HK-2 (cell line): ENCODE data around the gene TMEM134.

ENCODE experiments used
- DNase-seq: peaks from one replicate; pipeline ENCODE4 v3.0.0-alpha.2; 2018; ENCODE audit not compliant: unreplicated experiment

Gene TMEM134

DNA sequence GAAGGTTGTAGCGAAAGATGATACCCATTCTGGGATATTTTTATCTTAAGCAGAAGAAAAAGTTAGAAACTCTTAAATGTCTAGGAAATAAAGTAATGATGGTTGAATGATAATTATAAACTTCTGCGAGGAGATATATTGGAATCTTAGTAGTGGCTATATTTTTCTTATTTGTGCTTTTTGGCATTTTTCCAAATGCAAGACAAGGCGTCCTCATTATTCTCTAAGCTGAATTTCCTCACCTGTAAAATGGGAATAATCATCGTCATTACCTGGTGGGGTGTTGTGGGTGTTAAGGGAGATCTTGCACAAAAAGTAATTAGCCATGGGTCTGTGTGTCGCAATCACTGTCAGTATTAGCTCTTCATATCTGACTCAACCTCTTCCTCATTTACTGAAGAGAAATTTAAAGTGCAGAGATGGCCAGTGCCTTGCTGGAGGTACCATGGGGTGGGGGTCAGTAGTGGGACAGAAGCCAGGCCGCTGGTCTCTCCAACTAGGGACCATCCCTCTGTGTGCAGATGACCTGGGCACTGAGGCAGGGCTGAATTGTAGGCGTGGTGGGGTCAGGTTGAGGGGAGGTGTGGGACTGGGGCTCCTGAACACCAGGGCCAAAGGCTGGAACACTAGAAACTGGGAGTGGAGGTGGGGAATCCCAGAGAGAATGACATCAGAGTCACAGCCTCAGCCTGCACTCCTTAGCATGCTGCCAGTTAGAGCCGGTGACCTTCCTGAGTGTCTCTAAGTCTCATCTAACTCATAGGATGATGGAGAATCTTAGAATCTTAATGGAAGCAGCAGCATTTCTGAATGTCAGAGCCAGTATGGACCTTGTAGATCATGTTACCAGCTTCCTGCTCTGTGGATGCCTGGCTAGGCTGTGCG is 32.0 kb upstream of the TMEM134 start:
- DNase-seq = no peak

DNA sequence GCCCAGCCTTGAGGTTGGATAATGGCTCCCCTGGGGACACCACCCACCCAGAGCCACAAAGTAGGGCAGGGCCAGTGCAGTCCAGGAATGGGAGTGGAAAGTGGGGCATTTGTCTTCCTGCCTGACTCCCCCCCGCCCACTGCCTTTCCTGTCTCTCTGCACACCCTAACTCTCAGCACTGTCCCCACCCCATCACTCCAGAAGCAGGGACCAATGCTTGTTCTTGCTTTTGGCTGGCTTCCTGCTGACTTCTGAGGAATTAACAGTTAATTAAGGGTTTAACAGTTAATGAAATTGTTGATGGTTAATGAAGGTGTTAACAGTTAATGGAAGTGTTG is 31.4 kb upstream of the TMEM134 start:
- no peak for DNase-seq

DNA sequence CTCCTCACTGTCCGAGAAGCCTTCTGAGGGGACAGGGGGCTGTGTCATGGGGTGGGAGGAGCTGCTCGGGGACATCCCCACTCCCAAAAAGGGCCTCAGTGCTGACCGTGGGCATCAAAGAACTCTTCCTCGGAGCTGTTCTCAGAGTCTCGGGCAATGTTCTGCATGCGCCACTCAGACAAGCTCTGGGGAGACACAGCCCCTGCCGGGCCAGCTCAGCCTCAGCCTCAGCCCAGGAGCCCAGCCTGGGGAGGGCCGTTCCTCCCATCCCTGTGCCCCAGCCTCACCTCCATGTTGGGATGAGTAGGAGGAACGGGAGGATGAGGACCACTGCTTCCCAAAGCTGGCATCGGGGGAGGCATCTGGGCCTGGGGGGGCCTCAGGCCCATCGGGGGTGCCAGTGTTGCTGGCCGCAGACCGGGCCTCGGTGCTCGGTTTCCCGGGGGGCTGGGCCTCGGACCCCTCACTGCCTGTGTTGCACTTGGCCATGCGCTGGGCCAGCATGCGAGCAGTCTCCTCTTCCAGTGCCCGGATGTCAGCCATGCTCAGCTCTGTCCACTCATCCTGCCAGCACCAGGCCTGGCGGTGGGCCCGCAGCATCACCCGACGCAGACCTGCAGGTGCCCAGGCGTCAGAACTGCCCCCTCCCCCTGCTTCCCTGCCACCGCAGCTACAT is 30.9 kb upstream of the TMEM134 start:
- DNase-seq = no peak

DNA sequence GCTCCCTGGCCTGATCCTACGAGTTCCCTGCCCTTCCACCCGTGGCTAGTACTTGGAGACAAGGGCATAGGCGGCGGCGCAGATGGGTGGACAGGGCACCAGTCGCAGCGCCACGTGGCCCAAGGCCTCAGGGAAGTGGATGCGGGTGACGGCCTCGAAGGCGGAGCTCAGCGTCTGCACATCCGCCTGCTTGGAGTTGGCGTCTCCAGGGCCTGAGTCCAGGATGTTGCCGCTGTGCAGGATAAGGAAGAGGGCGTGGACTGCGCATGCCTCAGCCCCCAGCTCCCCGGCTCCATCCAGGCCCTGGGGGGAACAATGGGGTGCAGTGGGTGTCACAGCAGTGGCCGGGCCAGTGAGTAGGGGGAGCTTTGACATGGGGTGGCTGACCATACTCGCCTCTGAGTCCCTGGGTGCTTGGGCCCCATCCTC is 29.5 kb upstream of the TMEM134 start:
- DNase-seq = no peak

DNA sequence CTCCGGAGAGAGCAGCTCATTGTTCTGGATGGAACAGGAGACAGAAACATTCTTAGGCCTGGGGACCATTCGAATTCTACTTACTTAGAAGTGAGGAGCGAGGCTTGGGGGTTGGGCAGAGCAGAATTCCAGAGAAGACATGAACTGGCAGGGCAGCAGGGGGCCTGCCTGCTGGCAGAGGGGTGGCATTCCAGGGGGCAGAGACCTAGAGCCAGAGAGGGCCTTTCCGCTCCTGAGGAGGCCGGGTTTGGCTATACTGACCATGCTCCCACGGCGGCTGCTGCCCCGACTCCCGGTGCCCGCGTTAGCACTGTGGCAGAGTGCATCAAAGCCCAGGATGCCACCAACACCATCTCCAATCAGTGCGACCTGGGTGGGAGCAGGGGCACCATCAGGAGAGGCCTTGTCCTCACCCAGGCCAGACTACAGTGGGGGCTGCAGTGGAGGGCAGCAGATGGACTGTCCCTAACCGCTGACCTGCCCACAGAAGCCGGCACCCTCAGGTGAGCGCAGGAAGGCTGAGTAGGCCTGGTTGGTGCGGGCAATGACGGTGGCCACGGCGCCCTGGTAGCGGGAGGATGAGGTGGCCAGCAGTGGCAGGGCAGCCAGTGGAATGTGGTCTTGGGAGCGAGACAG is 28.7 kb upstream of the TMEM134 start:
- DNase-seq = no peak

DNA sequence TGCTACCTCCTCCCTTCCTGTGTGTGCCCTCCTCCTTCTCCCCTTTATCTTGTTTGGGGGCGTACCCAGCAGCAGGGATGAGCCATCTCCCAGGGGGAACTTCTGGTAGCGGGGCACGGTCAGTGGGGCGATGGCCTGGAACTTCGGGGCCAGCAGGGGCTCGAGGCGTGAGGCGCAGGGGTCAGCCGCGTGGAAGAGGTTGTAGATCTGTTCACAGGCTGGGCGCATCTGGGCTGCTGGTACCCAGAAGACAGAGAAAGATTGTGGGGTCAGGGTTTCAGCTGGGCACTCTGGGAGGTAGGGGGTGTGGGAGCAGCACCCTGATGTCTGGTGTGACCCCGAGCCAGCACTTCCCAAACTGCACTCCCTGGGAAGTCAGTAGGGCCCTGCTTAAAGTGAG is 27.1 kb upstream of the TMEM134 start:
- DNase-seq = no peak

DNA sequence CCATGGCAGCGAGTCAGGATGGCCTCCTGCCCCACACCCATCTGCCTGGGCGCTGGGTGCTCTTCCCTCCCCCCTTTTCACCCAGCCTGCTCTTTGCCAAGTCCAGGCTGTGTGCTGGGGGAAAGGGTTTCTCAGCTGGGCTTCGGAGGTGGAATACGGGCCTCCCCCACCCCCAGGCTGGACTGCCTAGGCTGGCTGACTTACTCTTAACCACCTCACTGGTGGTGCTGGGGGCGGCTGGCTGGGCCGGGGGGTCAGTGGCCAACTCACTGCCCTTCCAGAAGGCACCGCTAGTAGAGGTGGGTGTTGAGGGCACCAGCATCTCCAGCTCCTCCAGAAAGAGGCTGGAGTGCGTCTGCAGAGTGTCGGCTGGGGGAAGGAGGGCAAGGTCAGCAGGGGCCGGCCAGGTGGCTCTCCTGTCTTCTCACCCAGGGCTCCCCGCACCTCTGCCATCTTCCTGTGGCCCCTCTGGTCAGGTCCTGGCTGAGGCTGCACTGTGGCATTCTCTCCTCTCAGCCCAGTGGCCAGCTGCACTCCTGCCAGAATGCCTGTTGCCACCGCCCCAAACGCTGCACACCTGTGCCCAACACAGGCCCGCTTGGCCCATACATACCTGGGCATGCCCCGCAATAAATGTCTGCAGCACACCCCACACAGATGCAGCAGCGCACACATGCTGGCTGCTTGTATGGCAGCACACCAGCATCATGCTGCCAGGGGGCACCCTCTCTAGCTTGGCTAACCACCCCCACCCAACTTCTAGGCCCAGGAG is 26.4 kb upstream of the TMEM134 start:
- DNase-seq = no peak

DNA sequence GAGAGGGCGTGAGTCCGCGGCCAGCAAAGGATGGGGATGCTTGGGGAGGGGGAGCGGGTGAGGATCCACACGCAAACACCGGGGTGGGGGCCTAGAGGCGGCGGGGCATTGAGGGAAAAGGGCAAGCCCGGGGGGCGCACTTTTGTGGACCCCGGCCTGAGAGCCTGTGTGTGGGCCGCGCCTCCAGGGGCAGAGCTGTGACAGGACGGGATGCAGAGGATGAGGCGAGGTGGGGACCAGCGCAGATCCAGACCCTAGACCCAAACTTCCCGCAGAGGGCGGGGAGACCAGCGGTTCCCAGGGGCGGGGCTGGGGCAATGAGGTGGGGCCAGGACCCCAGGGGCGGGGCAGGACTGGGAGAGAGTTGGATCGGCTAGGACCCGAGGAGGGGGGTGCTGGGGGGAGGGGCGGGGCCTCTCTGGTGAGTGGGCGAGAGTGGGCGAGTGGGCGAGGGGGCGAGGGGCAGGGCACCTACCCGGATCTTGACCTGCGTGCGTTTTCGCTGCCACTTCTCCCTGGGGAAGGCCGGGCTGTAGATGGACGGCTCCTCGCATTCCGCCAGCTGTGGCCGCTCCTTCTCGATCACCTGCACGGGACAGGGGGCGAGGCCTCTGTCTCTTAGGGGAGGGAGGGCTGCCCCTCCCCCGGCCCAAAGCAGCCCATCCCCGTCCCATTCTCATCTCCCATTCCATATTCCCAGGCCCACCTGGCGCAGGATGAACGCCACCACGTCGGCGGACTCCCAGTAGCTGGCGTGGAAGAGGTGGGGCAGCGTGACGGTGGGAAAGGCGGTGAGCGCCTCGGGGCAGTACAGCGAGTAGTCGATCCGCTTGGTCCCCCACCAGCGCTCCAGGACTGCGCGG is 25.6 kb upstream of the TMEM134 start:
- DNase-seq = no peak

DNA sequence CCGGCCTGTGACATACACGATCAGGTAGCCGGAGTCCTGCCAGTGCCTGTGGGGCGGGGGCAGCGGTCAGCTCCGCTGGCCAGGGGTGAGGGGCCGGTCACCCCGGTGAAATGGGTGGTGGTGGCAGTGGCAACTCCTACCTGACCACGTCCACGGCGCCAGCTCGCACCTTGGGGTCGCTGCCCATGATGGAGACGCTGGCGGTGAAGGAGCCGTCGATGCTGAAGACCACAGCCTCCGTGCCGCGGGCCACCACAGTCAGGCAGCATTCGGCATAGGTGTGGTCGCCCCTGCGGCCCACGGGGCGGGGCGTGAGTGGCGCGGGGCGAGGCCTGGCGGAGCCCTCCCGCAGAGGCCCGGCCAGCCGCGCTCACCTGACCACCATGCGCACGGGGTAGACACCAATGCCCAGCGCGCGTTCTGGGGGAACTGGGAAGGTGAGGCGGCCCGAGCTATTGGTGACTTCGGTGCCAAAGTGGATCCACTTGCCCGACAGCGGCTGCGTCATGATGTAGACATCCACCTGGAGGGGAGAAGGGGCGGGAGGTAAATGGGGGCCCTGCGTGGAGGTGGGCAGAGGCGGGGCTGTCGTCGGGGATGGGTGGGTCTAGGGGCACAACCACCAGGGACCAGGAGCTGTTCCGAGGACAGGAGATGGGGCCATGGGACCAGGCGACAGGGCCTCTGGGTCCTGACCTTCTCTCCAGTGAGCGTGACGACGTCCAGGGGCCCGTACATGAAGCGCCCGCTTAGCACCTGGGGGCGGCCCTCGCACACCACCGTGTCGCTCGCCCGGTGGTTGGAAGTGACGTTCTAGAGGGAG is 24.7 kb upstream of the TMEM134 start:
- no peak for DNase-seq

DNA sequence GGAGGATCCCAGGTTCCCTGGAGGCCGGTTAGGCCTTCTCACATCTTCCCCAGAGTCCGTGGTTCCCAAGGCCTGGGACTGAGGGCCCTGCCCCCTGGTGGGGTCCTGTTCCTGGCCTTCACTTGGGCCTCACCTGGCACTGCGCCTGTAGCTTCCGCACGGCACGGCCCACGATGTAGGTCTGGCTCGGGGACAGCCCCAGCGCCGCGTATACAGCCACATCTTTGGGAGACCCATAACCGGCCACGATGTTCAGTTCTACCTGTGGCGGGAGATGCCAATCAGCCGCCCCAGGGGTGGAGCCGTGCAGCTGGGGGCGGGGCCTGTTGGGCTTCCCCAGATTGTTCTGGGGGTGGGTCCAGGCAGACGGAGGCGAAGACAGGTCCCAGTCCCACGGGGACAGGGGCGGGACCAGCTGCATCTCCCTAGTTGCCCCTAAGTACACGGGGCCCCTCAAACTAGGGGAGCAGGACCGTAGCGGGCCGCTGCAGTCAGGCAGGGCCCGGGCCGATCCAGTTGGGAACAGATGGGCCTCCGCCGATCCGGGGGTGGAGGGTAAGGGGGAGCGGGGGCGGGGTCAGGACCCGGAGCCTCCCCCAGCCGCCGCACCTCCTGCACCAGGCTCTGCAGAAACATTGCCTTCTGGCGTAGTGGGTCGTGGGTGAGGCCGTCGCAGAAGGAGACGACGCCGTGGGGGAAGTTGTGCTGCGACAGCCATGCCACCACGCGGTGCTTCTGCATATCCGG is 23.9 kb upstream of the TMEM134 start:
- no peak for DNase-seq

DNA sequence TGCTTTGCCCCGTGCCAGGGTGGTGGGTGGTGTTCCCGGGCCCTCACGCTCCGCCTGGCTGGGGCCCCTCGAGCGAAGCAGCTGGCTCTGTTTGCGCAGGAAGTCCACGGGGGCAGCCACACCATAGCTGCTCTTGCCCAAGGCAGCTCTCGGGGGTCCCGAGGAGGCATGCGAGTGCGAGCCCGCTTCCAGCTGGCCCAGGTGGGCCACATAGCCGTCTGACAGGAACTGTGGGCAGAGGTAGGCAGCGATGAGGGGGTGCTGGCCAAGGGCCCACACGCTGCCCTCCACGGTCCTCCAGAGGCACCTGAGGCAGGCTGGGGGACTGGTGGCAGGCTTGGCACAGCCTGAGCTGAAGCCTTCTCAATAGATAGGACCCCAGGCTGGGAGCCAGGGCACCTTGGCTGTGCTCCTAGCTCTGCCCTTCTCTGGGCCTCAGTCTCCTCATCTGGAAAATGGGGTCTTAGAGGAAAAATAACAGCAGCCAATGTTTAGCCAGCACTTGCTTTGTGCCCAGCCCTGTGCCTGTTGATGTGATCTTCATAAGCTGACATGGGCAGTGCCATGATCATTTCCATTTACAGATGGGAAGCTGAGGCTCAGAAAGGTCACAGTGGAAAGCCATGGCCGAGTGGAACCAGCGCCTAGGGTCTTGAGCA is 23.1 kb upstream of the TMEM134 start:
- DNase-seq = no peak

DNA sequence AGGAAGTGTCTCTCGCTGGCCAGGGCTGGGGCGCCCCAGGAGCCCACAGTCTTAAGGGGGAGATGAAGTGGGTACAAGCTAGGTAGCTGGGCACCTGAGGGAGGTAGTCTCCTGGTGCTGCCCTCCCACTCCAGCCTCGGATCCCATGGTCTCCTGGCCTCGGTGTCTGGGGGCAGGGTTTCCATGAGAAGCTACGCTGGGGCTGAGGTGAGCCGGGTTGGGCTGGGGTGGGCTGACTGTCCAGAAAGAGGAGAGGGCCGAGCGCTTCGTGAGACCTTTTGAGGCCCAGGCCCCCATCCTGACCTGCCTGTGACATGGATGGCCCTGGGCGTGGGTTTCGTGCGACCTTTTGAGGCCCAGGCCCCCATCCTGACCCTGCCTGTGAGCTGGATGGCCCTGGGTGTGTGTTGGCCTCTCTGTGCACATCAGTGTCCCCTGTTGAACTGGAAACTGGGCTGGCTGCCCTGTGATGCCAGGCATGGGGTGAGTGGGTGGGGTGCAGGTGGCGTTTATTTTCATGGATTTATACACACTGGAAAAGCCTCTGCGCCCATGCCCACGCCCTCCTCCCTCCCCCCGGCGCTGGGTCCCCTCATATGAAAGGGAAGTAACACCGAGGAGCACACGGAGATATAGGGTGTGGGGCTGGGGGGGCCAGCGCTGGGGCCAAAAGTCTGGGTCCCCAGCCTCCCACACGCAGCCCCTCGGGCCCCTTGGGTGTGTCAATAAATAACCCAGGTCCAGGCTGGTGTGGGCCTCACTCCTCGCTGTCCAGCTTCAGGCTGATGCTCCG is 22.4 kb upstream of the TMEM134 start:
- no peak for DNase-seq

DNA sequence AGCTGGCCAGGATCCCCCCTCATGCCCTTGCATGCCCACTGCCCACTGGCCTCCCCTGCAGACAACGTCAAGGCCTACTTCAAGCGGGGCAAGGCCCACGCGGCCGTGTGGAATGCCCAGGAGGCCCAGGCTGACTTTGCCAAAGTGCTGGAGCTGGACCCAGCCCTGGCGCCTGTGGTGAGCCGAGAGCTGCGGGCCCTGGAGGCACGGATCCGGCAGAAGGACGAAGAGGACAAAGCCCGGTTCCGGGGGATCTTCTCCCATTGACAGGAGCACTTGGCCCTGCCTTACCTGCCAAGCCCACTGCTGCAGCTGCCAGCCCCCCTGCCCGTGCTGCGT is 21.6 kb upstream of the TMEM134 start:
- DNase-seq = no peak

DNA sequence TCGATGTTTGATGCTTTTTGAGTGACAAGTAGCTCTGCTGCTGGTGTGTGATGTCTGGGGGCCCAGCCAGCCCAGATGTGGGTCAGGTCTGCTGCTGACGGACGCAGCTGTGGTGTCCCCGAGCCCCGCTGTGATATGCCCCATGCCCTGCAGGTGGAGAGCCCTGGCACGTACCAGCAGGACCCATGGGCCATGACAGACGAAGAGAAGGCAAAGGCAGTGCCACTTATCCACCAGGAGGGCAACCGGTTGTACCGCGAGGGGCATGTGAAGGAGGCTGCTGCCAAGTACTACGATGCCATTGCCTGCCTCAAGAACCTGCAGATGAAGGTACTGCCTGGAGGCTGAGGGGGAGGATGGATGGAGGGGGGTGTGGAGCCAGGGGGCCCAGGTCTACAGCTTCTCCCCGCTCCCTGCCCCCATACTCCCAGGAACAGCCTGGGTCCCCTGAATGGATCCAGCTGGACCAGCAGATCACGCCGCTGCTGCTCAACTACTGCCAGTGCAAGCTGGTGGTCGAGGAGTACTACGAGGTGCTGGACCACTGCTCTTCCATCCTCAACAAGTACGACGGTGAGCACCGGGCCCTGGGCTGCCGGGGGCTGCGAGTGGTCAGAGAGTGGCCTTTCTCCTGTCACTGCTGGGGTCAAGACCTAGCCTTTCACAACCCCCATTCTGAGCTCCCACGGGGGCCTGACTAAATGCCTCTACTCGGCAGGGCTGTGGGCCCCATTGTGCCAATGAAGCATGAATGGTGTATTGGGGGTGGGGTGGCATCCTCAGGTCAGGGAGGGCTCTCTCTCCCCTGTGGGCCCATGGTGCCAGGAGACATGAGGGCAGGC is 21.1 kb upstream of the TMEM134 start:
- no peak for DNase-seq

DNA sequence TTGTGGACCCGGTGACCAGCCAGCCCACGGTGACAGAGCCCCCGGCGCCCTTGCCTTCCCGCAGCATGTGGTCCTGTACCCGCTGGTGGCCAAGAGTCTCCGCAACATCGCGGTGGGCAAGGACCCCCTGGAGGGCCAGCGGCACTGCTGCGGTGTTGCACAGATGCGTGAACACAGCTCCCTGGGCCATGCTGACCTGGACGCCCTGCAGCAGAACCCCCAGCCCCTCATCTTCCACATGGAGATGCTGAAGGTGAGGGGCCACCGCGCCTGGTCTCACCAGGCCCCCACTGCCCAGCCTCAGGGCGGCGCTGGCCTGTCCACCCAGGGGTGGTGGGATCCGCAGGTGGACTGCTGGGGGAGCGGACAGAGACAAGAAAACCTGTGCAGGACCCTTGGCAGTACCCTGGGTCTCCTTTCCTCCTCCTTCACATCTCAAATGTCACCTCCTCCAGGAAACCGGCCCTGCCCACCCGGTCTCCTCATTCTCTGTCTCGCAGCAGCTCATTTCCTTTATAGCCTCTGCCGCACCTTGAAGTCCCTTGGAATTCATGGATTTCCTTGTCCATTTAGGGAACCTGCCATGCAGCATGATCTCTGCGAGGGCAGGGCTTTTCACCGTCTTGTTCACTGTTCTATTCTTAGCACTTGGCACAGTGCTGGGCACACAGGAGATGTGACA is 20.3 kb upstream of the TMEM134 start:
- no peak for DNase-seq

DNA sequence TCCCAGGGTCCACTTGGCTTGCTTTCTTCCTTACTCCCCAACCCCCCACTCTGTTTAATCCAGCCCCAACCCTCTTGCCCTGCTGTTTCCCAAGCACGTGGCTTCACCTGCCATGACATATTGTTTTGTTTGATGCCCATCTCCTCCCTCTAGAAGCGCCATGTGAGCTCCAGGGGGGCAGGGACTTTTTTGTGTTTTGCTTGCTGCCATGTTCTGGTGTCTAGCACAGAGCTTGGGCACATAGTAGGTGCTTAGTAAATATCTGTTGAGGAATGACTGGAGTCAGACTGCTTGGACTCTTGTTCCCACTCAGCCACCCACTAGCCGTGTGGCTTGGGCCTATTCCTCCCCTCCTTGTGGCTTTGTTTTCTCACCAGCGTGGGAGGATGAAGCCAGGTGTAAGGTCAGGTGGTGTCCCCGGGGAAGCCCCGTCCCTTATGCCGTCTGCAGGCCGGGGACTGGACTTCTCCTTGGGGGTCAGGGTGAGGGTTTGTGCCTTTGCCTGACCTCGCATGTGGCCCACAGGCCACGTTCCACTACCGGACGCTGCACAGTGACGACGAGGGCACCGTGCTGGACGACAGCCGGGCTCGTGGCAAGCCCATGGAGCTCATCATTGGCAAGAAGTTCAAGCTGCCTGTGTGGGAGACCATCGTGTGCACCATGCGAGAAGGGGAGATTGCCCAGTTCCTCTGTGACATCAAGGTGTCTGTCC is 17.6 kb upstream of the TMEM134 start:
- no peak for DNase-seq
